Natural killer cell treated with Interleukin-12 subunit alpha and Interleukin-12 subunit beta and Interleukin-15 and Interleukin-18, amount 100 ng/mL, for 72 hours (primary cell): ENCODE results near the gene WTAP. TPM values are rescaled to one million over a fixed set of nuclear protein-coding genes. Genes with fewer than 3 reads are reported as not detected.
A peak's percentile ranks its signal among the peaks of the same experiment; 100 is the strongest.
"Not testable (repeated sequence)": the region's sequence is repeated elsewhere in the genome, so short reads cannot be mapped to it uniquely, and the experiment has no call there.

Source experiments
- ATAC-seq, 2 donors: fragments of 150-1000 bp; cut with Tn5 transposase in 1 of 2; sonication (Bioruptor Pico), chemical (Tn5 transposase) in 1 of 2; 2 replicates each; pipeline ENCODE4 v1.10.0; 2021
- DNase-seq: peaks from one replicate; pipeline ENCODE4 v3.0.0; 2022; ENCODE audit warnings: low spot score
- H3K27ac Mint-ChIP-seq, 2 donors: 1 replicate in 1 of 2; 2 replicates in 1 of 2; pipeline ENCODE4 v1.8.0; 2022; ENCODE audit warnings: mixed read lengths in 2 of 2, mild to moderate bottlenecking in 1 of 2, moderate library complexity in 1 of 2
- H3K27me3 Mint-ChIP-seq, 2 donors: 1 replicate in 1 of 2; 2 replicates in 1 of 2; pipeline ENCODE4 v1.8.0; 2022; ENCODE audit warnings: mixed read lengths in 2 of 2
- H3K36me3 Mint-ChIP-seq: one replicate; pipeline ENCODE4 v1.8.0; 2022; ENCODE audit warnings: mixed read lengths
- H3K4me1 Mint-ChIP-seq, 2 donors: 1 replicate in 1 of 2; 2 replicates in 1 of 2; pipeline ENCODE4 v1.8.0; 2022; ENCODE audit warnings: low read depth in 2 of 2, mixed read lengths in 2 of 2, mild to moderate bottlenecking in 1 of 2
- H3K4me3 Mint-ChIP-seq: one replicate; pipeline ENCODE4 v1.8.0; 2022; ENCODE audit warnings: mixed read lengths
- H3K9me3 Mint-ChIP-seq: 2 replicates; pipeline ENCODE4 v1.8.0; 2022; ENCODE audit warnings: mixed read lengths
- total RNA-seq, 2 donors: library from RNA; stranded (reverse); gene quantifications; one replicate each; pipeline ENCODE4 v1.2.3, GENCODE V29; 2022

The WTAP gene
- total RNA-seq, 2 donors from 2014 or later, result 98.4 to 106 TPM

DNA sequence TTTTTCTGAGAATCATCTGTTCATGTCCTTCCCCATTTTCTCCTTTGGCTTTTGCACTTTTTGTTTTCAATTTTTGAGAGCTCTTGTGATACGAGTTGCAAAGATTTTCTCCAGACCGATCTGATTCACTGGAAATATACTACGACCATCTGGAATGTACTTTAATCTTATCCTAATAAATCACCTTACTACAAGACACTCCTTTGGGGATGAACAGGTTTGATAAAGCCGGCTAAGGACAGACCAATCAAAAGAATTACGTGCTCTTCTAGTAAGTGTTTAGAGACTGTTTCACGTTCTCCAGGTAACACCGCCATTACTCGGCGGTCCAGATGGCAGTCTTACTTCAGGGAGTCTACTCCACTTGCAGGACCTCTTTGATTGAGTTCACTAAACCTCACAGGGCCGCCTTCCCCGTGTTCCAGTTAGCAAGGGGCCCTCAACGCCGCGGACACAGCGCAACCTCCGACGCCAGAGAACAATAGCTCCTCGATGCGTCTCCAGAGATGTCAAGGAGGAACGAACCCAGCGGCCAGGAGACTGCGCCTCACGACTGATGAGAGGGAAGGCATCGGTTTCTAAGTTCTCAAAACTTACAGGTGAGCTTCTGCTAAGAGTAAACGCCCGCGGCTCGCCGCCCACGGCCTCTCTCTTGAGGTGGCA is 920 bp upstream of the WTAP start:
- H3K36me3 Mint-ChIP-seq, result peaks cover 15% of the 10 kb centered on the region
- H3K27me3 Mint-ChIP-seq, result no peaks in the 10 kb centered on the region
- H3K27ac Mint-ChIP-seq, result peak overlapping the region; percentile 96 to 98
- peak overlapping the region; percentile 98 for H3K4me3 Mint-ChIP-seq
- DNase-seq (no peak), ATAC-seq (peak; percentile 2 to 21)
- H3K9me3 Mint-ChIP-seq, result peaks cover 4% of the 10 kb centered on the region
- peaks cover 29 to 39% of the 10 kb centered on the region in 2 donors for H3K4me1 Mint-ChIP-seq

GRCh38 chr6:159727717-159728445 is 575 bp downstream of the WTAP start:
- H3K36me3 Mint-ChIP-seq, result peaks cover 14% of the 10 kb centered on the region
- peak; percentile 80 for DNase-seq
- peak; percentile 65 to 69 for ATAC-seq
- H3K4me3 Mint-ChIP-seq, result peak overlapping the region; percentile 94
- H3K27ac Mint-ChIP-seq, result peak overlapping the region; percentile 91 to 94
- H3K27me3 Mint-ChIP-seq, result no peaks in the 10 kb centered on the region
- H3K4me1 Mint-ChIP-seq, result peaks cover 34 to 46% of the 10 kb centered on the region in 2 donors
- peaks cover 4% of the 10 kb centered on the region for H3K9me3 Mint-ChIP-seq

DNA sequence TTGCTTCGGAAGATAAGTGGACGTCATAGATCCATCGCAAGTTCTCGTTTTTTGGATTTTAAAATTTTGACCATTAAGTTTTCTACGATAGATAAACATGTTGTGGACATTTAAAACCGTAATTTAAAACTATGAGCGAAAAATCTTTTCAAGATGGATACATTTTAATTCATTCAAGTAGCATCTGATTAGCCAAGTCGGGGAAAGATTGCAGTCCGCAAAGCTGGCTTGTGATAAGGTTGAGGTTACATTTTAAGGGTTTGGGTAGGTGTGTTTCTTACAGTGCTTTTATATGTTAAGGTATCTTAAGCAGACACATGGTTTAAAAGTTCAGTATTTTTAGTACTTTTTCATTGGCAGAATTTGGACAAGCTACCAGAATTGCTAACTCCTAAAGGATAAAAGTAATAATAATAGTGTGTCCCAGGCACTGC is 1.2 kb downstream of the WTAP start:
- Mint-ChIP-seq H3K27ac (peak overlapping the region; percentile 91 to 94), H3K4me1 (peaks cover 36 to 46% of the 10 kb centered on the region in 2 donors), H3K36me3 (peaks cover 8% of the 10 kb centered on the region), H3K4me3 (peak overlapping the region; percentile 94), H3K9me3 (no peaks in the 10 kb centered on the region), H3K27me3 (no peaks in the 10 kb centered on the region)
- no peak for DNase-seq
- ATAC-seq, result no peak

- DNase-seq (no peak), ATAC-seq (no peak)
- no peaks in the 10 kb centered on the region for H3K9me3 Mint-ChIP-seq
- H3K27ac Mint-ChIP-seq, result peak overlapping the region; percentile 91 to 94
- H3K4me3 Mint-ChIP-seq, result peak overlapping the region; percentile 94
- peaks cover 41 to 56% of the 10 kb centered on the region in 2 donors for H3K4me1 Mint-ChIP-seq
- no peaks in the 10 kb centered on the region for H3K27me3 Mint-ChIP-seq
- peaks cover 8% of the 10 kb centered on the region for H3K36me3 Mint-ChIP-seq
Measured at GRCh38 chr6:159729598-159730331, 2.5 kb downstream of the WTAP start.

- H3K36me3 Mint-ChIP-seq, result peaks cover 8% of the 10 kb centered on the region
- H3K4me3 Mint-ChIP-seq, result peak overlapping the region; percentile 94
- ATAC-seq (no peak), DNase-seq (no peak)
- H3K27ac Mint-ChIP-seq, result peak overlapping the region in 1 of 2 donors; percentile 94
- no peaks in the 10 kb centered on the region for H3K9me3 Mint-ChIP-seq
- H3K27me3 Mint-ChIP-seq, result no peaks in the 10 kb centered on the region
- H3K4me1 Mint-ChIP-seq, result peaks cover 41 to 56% of the 10 kb centered on the region in 2 donors
Measured at GRCh38 chr6:159730332-159730676, 3.0 kb downstream of the WTAP start.

GRCh38 chr6:159732550-159732949 is 5.2 kb downstream of the WTAP start:
- not testable (repeated sequence) for H3K36me3 Mint-ChIP-seq, H3K27me3 Mint-ChIP-seq, H3K9me3 Mint-ChIP-seq, DNase-seq, ATAC-seq
- H3K4me1 Mint-ChIP-seq, result peaks cover 39 to 46% of the 10 kb centered on the region in 2 donors
- peak overlapping the region; percentile 43 for H3K4me3 Mint-ChIP-seq
- peak overlapping the region in 1 of 2 donors; percentile 82 for H3K27ac Mint-ChIP-seq

DNA sequence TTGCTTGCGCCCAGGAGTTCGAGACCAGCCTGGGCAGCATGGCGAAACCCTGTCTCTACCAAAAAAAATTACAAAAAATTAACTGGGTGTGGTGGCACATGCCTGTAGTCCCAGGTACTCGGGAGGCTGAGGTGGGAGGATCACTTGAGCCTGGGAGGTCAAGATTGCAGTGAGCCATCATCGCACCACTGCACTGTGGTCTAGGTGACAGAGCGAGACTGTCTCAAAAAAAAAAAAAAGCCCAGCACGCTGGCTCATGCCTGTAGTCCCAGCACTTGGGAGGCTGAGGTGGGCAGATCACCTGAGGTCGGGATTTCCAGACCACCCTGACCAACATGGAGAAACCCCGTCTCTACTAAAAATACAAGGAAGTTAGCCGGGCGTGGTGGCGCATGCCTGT is 6.1 kb downstream of the WTAP start:
- peak; percentile 59 to 62 for ATAC-seq
- Mint-ChIP-seq H3K4me3 (peak overlapping the region; percentile 43), H3K27ac (peak overlapping the region in 1 of 2 donors; percentile 82), H3K4me1 (peaks cover 45 to 50% of the 10 kb centered on the region in 2 donors)
- DNase-seq, H3K27me3 Mint-ChIP-seq, H3K36me3 Mint-ChIP-seq, H3K9me3 Mint-ChIP-seq: not testable (repeated sequence)

GRCh38 chr6:159736908-159737307 is 9.6 kb downstream of the WTAP start:
- Mint-ChIP-seq H3K9me3 (no peaks in the 10 kb centered on the region), H3K4me3 (no peak overlapping the region), H3K27me3 (no peaks in the 10 kb centered on the region), H3K36me3 (peaks cover 6% of the 10 kb centered on the region), H3K4me1 (peaks cover 29 to 35% of the 10 kb centered on the region in 2 donors), H3K27ac (peak overlapping the region in 1 of 2 donors; percentile 25)
- DNase-seq (no peak), ATAC-seq (no peak)

GRCh38 chr6:159739341-159739740 is 12.0 kb downstream of the WTAP start:
- H3K9me3 Mint-ChIP-seq, result no peaks in the 10 kb centered on the region
- ATAC-seq (no peak), DNase-seq (no peak)
- H3K36me3 Mint-ChIP-seq, result peaks cover 12% of the 10 kb centered on the region
- no peak overlapping the region for H3K4me3 Mint-ChIP-seq
- H3K27me3 Mint-ChIP-seq, result no peaks in the 10 kb centered on the region
- peak overlapping the region; percentile 31 to 35 for H3K27ac Mint-ChIP-seq
- peaks cover 10 to 19% of the 10 kb centered on the region in 2 donors for H3K4me1 Mint-ChIP-seq

DNA sequence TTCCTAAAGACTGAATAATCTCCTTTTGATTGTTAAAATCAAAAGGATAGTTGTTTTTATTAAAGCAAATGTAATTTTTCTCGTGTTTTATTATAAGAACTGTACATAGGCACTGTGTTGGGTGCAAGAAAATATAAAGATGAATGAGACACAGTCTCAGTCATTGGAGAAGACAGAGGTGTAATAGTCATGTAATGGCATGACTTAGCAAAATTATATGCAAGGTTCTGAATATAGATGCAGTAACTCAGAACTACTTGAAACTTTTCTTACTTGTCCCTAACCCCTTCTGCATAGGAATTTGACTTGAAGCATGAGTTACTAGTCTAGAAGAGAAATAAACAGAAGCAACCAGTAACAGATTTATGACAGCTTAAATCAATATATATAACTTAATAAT is 14.9 kb downstream of the WTAP start:
- Mint-ChIP-seq H3K4me3 (no peak overlapping the region), H3K36me3 (peaks cover 30% of the 10 kb centered on the region), H3K9me3 (no peaks in the 10 kb centered on the region), H3K4me1 (peaks cover 22 to 25% of the 10 kb centered on the region in 2 donors), H3K27me3 (no peaks in the 10 kb centered on the region), H3K27ac (no peak overlapping the region)
- DNase-seq (no peak), ATAC-seq (no peak)

DNA sequence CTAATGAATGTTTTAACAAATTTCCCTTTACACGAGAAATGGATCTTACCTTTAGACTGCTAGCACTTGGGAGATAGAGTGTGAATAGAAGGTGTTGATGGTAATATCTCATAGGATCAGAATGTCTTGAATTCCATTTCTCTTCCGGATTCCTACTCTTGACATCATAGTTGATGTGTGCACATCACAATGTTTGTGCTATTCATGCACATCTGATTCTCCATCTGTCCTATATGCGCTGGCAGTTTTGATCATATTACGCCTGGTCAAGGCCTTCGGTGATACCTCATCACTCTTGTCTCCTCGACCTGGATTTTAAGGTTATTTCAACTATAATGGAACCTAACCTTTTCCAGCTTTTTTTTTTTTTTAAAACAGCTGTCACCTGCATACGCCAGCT is 17.8 kb downstream of the WTAP start:
- no peak for ATAC-seq
- no peak for DNase-seq
- peak overlapping the region; percentile 35 to 61 for H3K27ac Mint-ChIP-seq
- no peak overlapping the region for H3K4me3 Mint-ChIP-seq
- no peaks in the 10 kb centered on the region for H3K27me3 Mint-ChIP-seq
- no peaks in the 10 kb centered on the region for H3K9me3 Mint-ChIP-seq
- H3K4me1 Mint-ChIP-seq, result peaks cover 14 to 16% of the 10 kb centered on the region in 2 donors
- H3K36me3 Mint-ChIP-seq, result peaks cover 45% of the 10 kb centered on the region

DNA sequence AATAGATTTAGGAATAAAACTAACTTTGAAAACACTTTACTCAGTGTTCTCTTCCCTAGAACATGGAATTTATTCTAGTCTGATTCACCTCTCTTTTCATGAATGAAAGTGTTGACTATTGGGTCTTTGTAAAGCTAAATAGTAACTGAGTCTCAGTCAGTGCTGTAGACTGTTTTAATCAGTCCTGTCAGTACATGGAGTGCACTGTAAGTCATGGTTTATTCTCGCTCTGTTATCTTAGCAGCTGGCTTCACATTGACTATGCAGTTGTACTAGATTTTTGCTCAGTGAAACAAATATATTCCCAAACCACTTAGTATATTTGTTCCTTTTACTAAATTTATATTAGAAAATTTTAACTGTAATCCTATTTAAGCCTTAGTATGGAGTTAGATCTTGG is 19.5 kb downstream of the WTAP start:
- peaks cover 39% of the 10 kb centered on the region for H3K36me3 Mint-ChIP-seq

DNA sequence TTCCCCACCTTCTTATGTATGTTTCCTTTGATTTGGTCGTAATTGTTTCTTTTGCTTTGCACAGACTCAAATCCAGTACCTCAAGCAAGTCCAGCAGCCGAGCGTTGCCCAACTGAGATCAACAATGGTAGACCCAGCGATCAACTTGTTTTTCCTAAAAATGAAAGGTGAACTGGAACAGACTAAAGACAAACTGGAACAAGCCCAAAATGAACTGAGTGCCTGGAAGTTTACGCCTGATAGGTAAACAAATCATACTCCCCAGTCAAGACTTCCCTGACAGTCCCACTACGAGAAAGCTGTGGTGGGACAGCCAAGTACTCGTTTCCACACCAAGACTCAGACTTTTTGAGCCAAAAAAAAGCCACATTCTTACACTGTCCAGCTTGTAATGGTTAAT is 20.8 kb downstream of the WTAP start:
- peaks cover 42% of the 10 kb centered on the region for H3K36me3 Mint-ChIP-seq
- not testable (repeated sequence) for ATAC-seq, H3K27me3 Mint-ChIP-seq, DNase-seq, H3K9me3 Mint-ChIP-seq, H3K4me3 Mint-ChIP-seq
- peaks cover 12 to 14% of the 10 kb centered on the region in 2 donors for H3K4me1 Mint-ChIP-seq
- H3K27ac Mint-ChIP-seq, result peak overlapping the region in 1 of 2 donors; percentile 39

More for the DNA sequence above, 19.5 kb downstream of the WTAP start:
- DNase-seq (no peak), ATAC-seq (no peak)
- no peak overlapping the region for H3K27ac Mint-ChIP-seq
- no peaks in the 10 kb centered on the region for H3K27me3 Mint-ChIP-seq
- no peak overlapping the region for H3K4me3 Mint-ChIP-seq
- H3K4me1 Mint-ChIP-seq, result peaks cover 12 to 14% of the 10 kb centered on the region in 2 donors
- H3K9me3 Mint-ChIP-seq, result no peaks in the 10 kb centered on the region

- Mint-ChIP-seq H3K4me3 (no peak overlapping the region), H3K4me1 (no peaks in the 10 kb centered on the region), H3K27ac (no peak overlapping the region), H3K36me3 (peaks cover 34% of the 10 kb centered on the region), H3K27me3 (no peaks in the 10 kb centered on the region), H3K9me3 (no peaks in the 10 kb centered on the region)
- no peak for DNase-seq
- no peak for ATAC-seq
Measured at GRCh38 chr6:159751448-159751847, 24.1 kb downstream of the WTAP start.
